AG09309 (cell line): ENCODE measurements around the gene MYO1H.

Experiments
- DNase-seq: peaks from one replicate; pipeline ENCODE4 v3.0.0-alpha.2; 2010; ENCODE audit warnings: low read depth
- H3K4me3 ChIP-seq: 2 replicates; pipeline ENCODE4 v1.5.1; 2011; ENCODE audit warnings: mild to moderate bottlenecking, low read depth, low read length, moderate library complexity; ENCODE audit not compliant: control insufficient read depth
- TF ChIP-seq, protein P1 (sequence below): IDR thresholded peaks from 2 replicates; pipeline ENCODE4 v1.5.1; 2011; ENCODE audit warnings: mild to moderate bottlenecking, low read depth, low read length, inconsistent platforms; ENCODE audit not compliant: insufficient read depth, control insufficient read depth; ENCODE audit errors: missing control alignments

Gene MYO1H

DNA sequence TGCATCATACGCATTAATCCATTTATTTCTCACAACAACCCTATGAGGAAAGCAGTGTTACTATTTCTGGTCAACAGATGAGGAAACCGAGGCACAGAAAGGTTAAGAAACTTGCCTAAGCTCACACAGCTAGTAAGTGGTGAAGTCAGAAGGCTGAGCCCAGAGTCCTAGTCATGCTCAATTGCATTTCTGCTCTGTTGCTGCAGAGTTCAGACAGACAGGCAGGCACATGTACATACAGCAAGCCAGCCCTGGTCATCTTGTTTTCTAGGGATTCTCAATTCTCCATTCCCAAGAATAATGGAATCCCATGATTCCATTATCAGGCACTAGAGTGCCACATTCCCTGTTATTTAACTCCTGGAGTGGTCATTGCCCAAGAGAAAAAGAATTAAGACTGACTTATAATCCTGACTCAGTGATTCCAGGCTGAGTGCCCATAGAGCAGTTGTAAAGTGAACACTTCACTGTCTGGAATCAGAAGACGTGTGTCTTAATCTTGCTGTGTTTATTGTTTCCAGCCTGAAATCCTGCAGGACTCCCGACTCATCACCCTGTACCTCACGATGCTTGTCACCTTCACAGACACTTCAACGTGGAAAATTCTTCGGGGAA is 140.5 kb downstream of the MYO1H start:
- TF ChIP-seq, protein P1, sequence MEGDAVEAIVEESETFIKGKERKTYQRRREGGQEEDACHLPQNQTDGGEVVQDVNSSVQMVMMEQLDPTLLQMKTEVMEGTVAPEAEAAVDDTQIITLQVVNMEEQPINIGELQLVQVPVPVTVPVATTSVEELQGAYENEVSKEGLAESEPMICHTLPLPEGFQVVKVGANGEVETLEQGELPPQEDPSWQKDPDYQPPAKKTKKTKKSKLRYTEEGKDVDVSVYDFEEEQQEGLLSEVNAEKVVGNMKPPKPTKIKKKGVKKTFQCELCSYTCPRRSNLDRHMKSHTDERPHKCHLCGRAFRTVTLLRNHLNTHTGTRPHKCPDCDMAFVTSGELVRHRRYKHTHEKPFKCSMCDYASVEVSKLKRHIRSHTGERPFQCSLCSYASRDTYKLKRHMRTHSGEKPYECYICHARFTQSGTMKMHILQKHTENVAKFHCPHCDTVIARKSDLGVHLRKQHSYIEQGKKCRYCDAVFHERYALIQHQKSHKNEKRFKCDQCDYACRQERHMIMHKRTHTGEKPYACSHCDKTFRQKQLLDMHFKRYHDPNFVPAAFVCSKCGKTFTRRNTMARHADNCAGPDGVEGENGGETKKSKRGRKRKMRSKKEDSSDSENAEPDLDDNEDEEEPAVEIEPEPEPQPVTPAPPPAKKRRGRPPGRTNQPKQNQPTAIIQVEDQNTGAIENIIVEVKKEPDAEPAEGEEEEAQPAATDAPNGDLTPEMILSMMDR = no peak
- no peak overlapping the region for H3K4me3 ChIP-seq
- DNase-seq = peak; percentile 69

DNA sequence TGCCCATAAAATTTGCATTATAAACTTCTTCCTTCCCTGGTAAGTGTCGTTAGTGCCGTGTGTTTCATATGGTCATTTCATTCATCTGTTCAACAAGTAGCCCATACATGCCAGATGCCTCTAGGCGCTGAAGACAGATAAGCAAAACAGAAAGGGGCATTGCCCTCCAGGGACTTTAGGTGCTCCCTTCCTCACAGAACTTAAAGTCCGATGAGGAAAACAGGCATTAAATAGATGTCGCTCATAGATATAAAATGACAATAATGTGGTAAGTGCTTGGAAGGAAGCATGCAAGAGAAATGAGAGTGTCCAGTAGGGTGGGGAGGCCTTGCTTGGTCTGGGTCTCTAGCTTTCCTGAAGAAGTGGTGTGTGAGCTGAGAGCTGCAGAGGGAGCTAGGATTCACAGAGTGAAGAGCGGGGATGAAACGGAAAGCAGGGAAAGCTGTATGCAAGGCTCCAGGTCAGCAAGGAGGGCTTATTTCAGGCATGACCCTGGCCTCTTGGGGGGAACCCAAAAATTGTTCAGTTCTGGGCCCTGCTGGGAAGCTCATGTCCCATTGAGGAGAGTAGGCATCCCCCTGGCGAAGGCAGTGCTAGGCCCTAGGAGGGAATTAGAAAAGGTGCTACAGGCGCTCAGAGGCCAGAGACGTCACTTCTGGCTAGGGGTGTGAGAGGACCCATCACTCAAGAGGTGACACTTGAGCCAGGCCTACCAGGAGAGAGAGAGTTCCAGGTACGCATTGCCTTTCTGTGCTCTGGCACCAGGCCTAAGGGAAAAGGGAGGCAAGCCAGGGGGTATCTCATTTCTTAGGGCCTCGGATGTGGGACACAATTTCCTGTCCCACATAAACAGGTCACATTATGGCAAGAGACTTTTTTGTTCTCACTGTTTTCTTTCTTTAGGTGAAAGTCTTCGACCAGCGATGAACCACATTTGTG is 141.6 kb downstream of the MYO1H start:
- DNase-seq = no peak
- TF ChIP-seq, protein P1 = no peak
- no peak overlapping the region for H3K4me3 ChIP-seq

DNA sequence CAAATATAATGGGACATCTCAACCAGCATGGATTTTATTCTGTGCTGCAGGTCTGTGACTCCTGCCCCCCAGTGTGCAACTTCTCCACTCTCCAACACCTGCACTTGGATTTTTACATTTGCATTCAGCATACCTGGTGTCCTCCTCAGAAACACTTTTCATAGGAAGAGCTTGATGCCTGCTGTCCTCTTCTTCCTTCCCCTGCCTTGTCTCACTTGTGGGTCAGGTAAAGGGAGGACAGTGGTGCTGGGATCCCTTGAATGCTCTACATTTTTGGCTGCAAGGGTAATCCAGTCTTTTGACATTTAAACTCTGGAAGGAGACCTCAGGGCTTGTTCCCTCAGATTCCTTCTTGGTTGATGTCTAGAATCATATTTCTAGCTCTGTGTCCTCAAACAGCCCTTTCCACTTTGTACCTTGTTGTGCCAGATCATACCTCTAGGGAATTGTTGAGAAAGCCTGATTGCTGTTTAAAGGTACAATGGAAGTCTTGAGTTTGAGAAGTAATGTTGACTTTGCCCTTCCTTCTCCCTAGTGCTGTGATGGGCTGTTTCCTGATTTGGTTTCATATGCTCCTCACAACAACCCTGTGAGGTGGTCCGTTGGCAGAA is 142.4 kb downstream of the MYO1H start:
- no peak for DNase-seq
- H3K4me3 ChIP-seq = no peak overlapping the region
- TF ChIP-seq, protein P1 = no peak

DNA sequence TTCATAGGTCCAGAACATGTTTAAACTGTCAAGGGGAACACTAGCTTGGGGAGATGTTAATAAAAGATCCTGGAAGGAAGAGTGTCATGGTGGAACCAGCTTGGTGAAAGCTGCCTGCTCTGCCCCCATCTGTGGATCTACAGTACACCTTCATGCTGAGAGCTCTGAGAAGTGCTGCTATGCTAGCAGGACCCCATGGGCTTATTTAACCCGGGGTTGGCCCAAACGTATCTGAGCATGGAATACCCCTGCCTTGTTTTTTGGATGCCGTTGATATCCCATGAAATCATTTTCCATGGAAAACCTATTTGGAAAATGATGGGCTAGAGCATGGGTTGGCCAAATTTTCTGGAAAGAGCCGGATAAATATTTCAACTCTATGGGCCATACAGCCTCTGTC is 144.0 kb downstream of the MYO1H start:
- TF ChIP-seq, protein P1 = no peak
- no peak for DNase-seq
- H3K4me3 ChIP-seq = no peak overlapping the region

DNA sequence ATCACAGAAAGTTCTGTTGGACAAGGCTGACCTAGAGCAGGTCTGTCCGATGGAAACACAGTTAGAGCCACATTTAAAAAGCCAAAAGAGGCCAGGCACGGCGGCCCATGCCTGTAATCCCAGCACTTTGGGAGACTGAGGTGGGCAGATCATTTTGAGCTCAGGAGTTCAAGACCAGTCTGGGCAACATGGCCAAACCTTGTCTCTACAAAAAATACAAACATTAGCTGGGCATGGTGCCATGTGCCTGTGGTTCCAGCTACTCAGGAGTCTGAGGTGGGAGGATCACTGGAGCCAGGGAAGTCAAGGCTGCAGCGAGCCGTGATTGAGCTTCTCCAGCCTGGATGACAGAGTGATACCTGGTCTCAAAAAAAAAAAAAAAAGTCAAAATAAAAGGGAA is 144.7 kb downstream of the MYO1H start:
- TF ChIP-seq, protein P1 = no peak
- no peak for DNase-seq
- no peak overlapping the region for H3K4me3 ChIP-seq

DNA sequence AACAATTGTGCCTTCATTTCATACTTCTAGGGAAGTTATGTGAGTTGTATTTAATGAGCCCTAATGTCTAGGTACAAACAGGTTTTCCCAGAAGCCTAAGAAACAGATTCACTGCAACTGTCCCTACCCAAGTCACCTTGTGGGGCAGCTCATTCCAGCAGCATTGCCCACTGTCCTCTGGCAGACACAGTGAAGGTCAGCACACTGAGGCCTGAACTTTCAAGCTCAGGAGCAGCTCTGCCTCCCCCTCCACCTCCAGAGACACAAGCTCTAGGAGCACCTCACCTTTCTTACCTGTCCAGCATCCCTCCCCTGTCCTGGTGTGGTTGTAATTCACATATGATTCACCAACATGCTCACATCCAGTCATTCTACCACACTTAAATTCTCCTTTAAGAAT is 145.4 kb downstream of the MYO1H start:
- TF ChIP-seq, protein P1 = no peak
- DNase-seq = no peak
- no peak overlapping the region for H3K4me3 ChIP-seq
